ENCODE measurements around the gene ARL4D.

Gene ARL4D

DNA sequence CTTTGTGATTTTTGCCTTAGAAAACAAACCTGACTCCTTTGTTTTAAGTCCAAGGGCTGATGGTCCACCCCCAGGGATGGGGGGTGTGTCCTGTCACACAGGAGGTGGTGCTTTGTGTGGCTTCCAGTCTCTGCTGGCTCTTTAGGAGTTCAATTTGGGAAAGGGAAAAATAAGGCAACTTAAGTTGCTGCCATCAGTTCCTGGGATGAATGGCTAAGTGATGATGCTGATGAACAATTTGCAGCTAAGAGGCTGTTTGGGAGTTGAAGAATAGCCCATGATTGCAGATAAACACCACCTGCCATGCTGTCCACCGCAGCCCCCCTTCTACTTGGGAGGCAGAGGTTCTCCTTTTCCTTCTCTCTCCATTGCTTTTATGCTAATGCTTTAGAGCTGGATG, 40.2 kb downstream of the ARL4D start:
- no peak for DNase-seq
- no peaks in the 10 kb centered on the region for H3K4me1 ChIP-seq (ENCODE audit: control insufficient read depth, insufficient read depth, low read length, poor library complexity, severe bottlenecking)
- no peak overlapping the region for H3K4me3 ChIP-seq (ENCODE audit: insufficient read depth, low read depth, low read length, poor library complexity, severe bottlenecking)
- H3K27me3 ChIP-seq (replicated peaks; ENCODE audit: control insufficient read depth, insufficient read depth, low read length, poor library complexity, severe bottlenecking), result no peaks in the 10 kb centered on the region
- no peaks in the 10 kb centered on the region for H3K9me3 ChIP-seq (ENCODE audit: control insufficient read depth, low read length)
- H3K27ac ChIP-seq (ENCODE audit: insufficient read depth, low read length, poor library complexity, severe bottlenecking), result no peak overlapping the region
- no peaks in the 10 kb centered on the region for H3K36me3 ChIP-seq (ENCODE audit: control insufficient read depth, insufficient read depth, low read length)

DNA sequence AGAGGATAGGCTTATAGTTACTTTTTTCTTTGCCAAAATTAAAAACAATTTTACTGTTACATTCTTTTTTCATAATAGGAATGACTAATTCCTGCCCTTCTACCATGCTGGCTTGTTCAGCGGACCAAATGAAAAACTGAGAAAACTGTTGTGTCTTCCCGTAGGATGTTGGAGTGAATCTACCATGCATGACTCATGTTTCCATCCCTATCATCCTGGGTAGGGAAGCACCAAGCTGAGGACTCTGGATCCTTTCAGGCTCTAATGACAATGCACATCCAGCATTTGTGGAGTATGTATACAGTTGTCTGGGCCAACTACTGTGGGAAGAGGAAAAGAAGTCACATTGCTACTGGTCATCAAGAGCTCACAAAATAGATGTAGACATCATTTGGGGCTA, 43.9 kb downstream of the ARL4D start:
- H3K4me1 ChIP-seq (ENCODE audit: control insufficient read depth, insufficient read depth, low read length, poor library complexity, severe bottlenecking), result no peaks in the 10 kb centered on the region
- H3K36me3 ChIP-seq (ENCODE audit: control insufficient read depth, insufficient read depth, low read length), result no peaks in the 10 kb centered on the region
- H3K27ac ChIP-seq (ENCODE audit: insufficient read depth, low read length, poor library complexity, severe bottlenecking), result no peak overlapping the region
- no peaks in the 10 kb centered on the region for H3K9me3 ChIP-seq (ENCODE audit: control insufficient read depth, low read length)
- no peak for DNase-seq
- H3K27me3 ChIP-seq (replicated peaks; ENCODE audit: control insufficient read depth, insufficient read depth, low read length, poor library complexity, severe bottlenecking), result no peaks in the 10 kb centered on the region
- H3K4me3 ChIP-seq (ENCODE audit: insufficient read depth, low read depth, low read length, poor library complexity, severe bottlenecking), result no peak overlapping the region

DNA sequence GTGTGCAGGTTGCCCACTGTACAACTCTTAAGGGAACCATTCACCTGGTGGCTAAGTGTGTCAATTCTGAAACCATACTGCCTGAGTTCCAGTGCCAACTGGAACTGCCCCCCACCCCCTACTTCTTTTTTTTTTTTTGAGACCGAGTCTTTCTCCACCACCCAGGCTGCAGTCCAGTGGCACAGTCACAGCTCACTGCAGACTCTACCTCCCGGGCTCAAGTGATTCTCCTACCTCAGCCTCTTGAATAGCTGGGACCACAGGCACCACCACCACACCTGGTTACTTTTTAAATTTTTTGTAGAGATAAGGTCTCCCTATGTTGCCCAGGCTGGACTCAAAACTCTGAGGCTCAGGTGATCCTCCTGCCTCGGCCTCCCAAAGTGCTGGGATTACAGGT, 44.6 kb downstream of the ARL4D start:
- H3K27me3 ChIP-seq (replicated peaks; ENCODE audit: control insufficient read depth, insufficient read depth, low read length, poor library complexity, severe bottlenecking), result no peaks in the 10 kb centered on the region
- no peaks in the 10 kb centered on the region for H3K4me1 ChIP-seq (ENCODE audit: control insufficient read depth, insufficient read depth, low read length, poor library complexity, severe bottlenecking)
- no peaks in the 10 kb centered on the region for H3K36me3 ChIP-seq (ENCODE audit: control insufficient read depth, insufficient read depth, low read length)
- no peak for DNase-seq
- H3K27ac ChIP-seq (ENCODE audit: insufficient read depth, low read length, poor library complexity, severe bottlenecking), result no peak overlapping the region
- no peak overlapping the region for H3K4me3 ChIP-seq (ENCODE audit: insufficient read depth, low read depth, low read length, poor library complexity, severe bottlenecking)
- no peaks in the 10 kb centered on the region for H3K9me3 ChIP-seq (ENCODE audit: control insufficient read depth, low read length)

DNA sequence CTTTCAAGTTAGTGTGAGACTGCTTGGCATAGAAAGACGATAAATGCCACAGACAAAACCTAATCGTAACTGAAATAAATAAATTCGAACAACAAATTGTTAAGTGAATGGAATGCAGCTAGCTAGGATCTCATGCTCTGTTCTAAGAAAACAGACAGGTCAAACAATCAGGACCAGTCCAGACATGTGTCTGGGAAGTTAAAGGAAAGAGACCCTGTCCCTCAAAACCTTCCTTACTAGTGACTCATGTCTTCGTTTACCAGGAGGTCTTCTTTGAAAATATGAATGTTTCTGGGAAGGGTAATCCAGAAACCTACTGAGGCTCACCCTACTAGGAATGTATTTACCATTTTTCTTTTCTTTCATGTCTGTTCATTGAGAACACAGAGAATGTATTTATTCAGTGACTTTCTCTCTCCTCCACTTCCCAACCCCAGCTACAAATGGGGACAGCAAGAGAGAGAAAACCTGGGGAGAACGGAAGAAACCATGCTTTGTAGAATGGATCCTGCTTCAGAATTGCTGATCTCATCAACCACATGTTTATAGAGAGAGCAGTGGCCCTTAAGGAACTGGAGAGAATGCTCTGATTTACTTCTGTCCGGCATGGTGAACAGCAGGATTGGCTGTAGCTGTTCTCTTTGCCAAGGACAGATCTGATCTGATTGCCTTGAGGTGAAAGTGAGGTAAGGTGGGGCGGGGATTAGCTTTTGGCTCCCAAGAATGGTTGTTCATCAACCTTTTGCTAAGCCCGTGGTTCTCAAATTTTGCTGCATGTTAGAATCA, 45.6 kb downstream of the ARL4D start:
- Histone ChIP-seq H3K36me3 (ENCODE audit: control insufficient read depth, insufficient read depth, low read length) (no peaks in the 10 kb centered on the region), H3K4me1 (ENCODE audit: control insufficient read depth, insufficient read depth, low read length, poor library complexity, severe bottlenecking) (no peaks in the 10 kb centered on the region), H3K9me3 (ENCODE audit: control insufficient read depth, low read length) (no peaks in the 10 kb centered on the region), H3K27me3 (replicated peaks; ENCODE audit: control insufficient read depth, insufficient read depth, low read length, poor library complexity, severe bottlenecking) (no peaks in the 10 kb centered on the region), H3K27ac (ENCODE audit: insufficient read depth, low read length, poor library complexity, severe bottlenecking) (no peak overlapping the region), H3K4me3 (ENCODE audit: insufficient read depth, low read depth, low read length, poor library complexity, severe bottlenecking) (no peak overlapping the region)
- DNase-seq, result no peak

DNA sequence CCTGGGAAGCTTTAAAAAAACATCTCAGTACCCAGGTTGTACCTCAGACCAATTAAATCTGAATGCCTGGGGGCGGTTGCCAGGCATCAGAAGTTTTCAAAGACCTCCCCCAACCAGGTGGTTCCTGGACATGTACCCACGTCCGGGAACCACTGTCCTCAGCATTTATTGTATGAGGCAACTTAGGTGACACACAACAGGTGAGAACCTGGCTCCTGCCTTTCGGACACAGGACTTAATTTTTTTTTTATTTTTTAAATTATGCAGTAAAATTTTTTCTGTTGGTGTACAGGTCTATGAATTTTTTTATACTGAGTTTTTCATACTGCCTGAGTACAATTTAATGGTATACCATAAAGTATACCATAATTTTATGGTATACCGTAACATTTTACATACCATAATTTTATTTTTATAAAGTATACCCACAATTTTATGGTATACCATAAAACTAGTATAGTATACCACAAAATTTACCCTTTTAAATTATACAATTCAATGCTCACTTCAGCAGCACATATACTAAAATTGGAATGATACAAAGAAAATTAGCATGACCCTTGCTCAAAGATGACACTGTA, 46.3 kb downstream of the ARL4D start:
- no peak overlapping the region for H3K27ac ChIP-seq (ENCODE audit: insufficient read depth, low read length, poor library complexity, severe bottlenecking)
- no peaks in the 10 kb centered on the region for H3K36me3 ChIP-seq (ENCODE audit: control insufficient read depth, insufficient read depth, low read length)
- no peak overlapping the region for H3K4me3 ChIP-seq (ENCODE audit: insufficient read depth, low read depth, low read length, poor library complexity, severe bottlenecking)
- no peaks in the 10 kb centered on the region for H3K9me3 ChIP-seq (ENCODE audit: control insufficient read depth, low read length)
- H3K27me3 ChIP-seq (replicated peaks; ENCODE audit: control insufficient read depth, insufficient read depth, low read length, poor library complexity, severe bottlenecking), result no peaks in the 10 kb centered on the region
- no peak for DNase-seq
- no peaks in the 10 kb centered on the region for H3K4me1 ChIP-seq (ENCODE audit: control insufficient read depth, insufficient read depth, low read length, poor library complexity, severe bottlenecking)

DNA sequence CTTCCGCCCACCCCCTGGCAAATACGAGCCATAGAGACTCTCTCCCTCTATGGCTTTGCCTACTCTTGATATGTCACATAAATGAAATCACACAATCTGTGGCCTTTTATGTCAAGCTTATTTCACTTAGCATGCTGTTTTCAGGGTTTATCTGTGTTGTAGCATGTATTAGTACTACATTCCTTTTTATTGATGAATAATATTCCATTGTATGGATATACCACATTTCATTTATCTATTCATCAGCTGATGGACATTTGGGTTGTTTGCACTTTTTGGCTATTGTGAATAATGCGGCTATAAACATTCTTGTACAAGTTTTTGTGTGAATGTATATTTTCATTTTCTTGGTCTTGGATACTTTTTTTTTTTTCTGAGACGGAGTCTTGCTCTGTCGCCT, 48.0 kb downstream of the ARL4D start:
- Histone ChIP-seq H3K4me3 (ENCODE audit: insufficient read depth, low read depth, low read length, poor library complexity, severe bottlenecking) (no peak overlapping the region), H3K27ac (ENCODE audit: insufficient read depth, low read length, poor library complexity, severe bottlenecking) (no peak overlapping the region), H3K27me3 (replicated peaks; ENCODE audit: control insufficient read depth, insufficient read depth, low read length, poor library complexity, severe bottlenecking) (no peaks in the 10 kb centered on the region), H3K4me1 (ENCODE audit: control insufficient read depth, insufficient read depth, low read length, poor library complexity, severe bottlenecking) (no peaks in the 10 kb centered on the region), H3K36me3 (ENCODE audit: control insufficient read depth, insufficient read depth, low read length) (no peaks in the 10 kb centered on the region), H3K9me3 (ENCODE audit: control insufficient read depth, low read length) (no peaks in the 10 kb centered on the region)
- DNase-seq, result no peak

DNA sequence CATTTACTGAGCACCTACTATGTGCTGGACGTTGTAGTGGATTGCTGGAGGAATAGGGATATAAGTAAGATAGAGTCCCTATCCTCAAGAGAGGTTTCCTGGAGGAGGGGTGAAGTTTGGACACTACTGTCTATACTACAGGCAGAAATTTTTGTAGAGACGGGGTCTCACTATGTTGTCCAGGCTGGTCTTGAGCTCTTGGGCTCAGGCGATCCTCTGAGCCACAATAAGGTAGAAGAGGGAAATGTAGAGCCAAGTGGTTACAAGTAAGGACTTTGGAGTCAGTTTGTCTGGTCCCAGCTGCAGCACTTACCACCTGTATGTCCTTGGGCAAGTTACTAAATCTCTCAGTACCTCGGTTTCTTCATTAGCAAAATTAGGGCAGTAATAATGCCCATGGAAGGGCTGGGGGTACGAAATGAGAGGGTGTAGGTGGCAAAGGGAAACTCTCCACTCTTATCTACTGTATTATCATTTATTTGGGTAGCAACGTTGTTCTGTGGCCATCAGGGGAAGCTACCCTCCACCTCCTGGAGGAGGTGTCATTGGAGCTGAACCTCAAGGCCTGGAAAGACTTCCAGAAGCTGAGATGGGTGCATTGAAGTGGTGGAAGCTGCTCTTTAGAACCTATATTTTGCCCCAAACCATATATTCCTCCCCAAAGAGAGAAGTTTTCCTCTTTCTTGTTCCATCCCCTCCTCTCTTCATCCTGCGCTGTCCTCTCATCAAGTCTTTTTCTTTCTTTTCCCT, 50.1 kb downstream of the ARL4D start:
- no peak for DNase-seq
- Histone ChIP-seq H3K27me3 (replicated peaks; ENCODE audit: control insufficient read depth, insufficient read depth, low read length, poor library complexity, severe bottlenecking) (no peaks in the 10 kb centered on the region), H3K36me3 (ENCODE audit: control insufficient read depth, insufficient read depth, low read length) (no peaks in the 10 kb centered on the region), H3K4me1 (ENCODE audit: control insufficient read depth, insufficient read depth, low read length, poor library complexity, severe bottlenecking) (no peaks in the 10 kb centered on the region), H3K4me3 (ENCODE audit: insufficient read depth, low read depth, low read length, poor library complexity, severe bottlenecking) (no peak overlapping the region), H3K27ac (ENCODE audit: insufficient read depth, low read length, poor library complexity, severe bottlenecking) (no peak overlapping the region), H3K9me3 (ENCODE audit: control insufficient read depth, low read length) (no peaks in the 10 kb centered on the region)

DNA sequence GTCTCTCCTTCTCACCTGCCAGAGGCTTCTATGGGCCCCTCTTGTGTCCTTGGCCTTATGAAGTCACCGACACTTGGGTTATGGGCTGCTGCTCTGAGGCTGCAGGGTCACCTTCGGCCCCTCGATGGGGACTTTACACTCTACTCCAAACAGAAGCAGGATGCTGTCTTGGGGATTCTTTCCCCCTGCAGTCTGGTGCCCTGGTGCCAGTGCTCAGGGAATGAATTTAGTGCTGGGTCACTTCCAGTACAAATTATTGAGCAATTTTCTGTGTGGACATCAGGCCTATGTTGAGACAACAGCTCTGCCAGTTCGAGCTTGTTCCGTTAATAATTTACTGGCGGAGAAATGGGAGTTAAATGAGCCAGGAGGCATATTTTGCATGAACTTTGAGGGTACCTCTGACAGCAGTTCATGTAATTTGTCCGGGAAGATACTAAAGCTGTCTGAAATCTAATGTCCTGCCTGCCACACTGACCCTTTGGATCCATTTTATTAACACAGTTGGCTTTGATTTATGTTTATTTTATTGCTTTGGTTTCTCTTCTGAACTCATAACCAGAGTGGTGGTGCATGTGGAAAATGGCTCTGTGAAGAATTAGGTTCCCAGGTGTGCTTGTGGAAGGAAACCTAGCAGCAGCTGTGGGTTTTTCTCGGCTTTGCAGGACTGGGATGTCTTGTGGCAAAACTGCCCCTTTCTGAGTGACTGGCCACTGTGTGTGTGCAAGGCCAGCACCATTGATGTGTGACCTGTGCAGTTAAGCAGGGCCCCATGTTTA, 50.9 kb downstream of the ARL4D start:
- no peaks in the 10 kb centered on the region for H3K36me3 ChIP-seq (ENCODE audit: control insufficient read depth, insufficient read depth, low read length)
- no peak for DNase-seq
- H3K9me3 ChIP-seq (ENCODE audit: control insufficient read depth, low read length), result no peaks in the 10 kb centered on the region
- no peak overlapping the region for H3K27ac ChIP-seq (ENCODE audit: insufficient read depth, low read length, poor library complexity, severe bottlenecking)
- H3K4me1 ChIP-seq (ENCODE audit: control insufficient read depth, insufficient read depth, low read length, poor library complexity, severe bottlenecking), result no peaks in the 10 kb centered on the region
- H3K4me3 ChIP-seq (ENCODE audit: insufficient read depth, low read depth, low read length, poor library complexity, severe bottlenecking), result no peak overlapping the region
- H3K27me3 ChIP-seq (replicated peaks; ENCODE audit: control insufficient read depth, insufficient read depth, low read length, poor library complexity, severe bottlenecking), result no peaks in the 10 kb centered on the region

Measured in effector memory CD4-positive, alpha-beta T cell (primary cell).